ENCODE data around the gene IFRD2. TPM values are rescaled to one million over a fixed set of nuclear protein-coding genes. Genes with fewer than 3 reads are reported as not detected.
A peak's percentile ranks its signal among the peaks of the same experiment; 100 is the strongest.

Gene IFRD2
- total and polyA plus RNA-seq, 2 of the 13 experiments (the other 11 are each of a cell fraction or from before 2014, with no cell fraction given): 32.8 to 96.1 TPM

- TF ChIP-seq ZC3H13 (CRISPR knock-in tag; IDR thresholded peaks at IDR 0.05) (no peak), NCOA2 (CRISPR knock-in tag; IDR thresholded peaks at IDR 0.05) (no peak), ZNF430 (CRISPR knock-in tag; IDR thresholded peaks at IDR 0.05) (0 out of 2 replicates have a peak, but pooled peaks have one; percentile 30), ZNF691 (CRISPR knock-in tag; IDR thresholded peaks at IDR 0.05; ENCODE audit: borderline replicate concordance, low read depth) (no peak), GFI1 (CRISPR knock-in tag; IDR thresholded peaks at IDR 0.05; ENCODE audit: borderline replicate concordance) (no peak), ISX (CRISPR knock-in tag; conservative IDR thresholded peaks at IDR 0.05) (no peak), ZKSCAN5 (CRISPR knock-in tag; IDR thresholded peaks at IDR 0.05) (no peak), ATRX (CRISPR knock-in tag; IDR thresholded peaks at IDR 0.05; ENCODE audit: borderline replicate concordance) (no peak), RNF2 (conservative IDR thresholded peaks at IDR 0.05; ENCODE audit: low read depth) (no peak), CHCHD3 (CRISPR knock-in tag; IDR thresholded peaks at IDR 0.05) (no peak), ASH2L (IDR thresholded peaks at IDR 0.05; ENCODE audit: insufficient read length, low read depth, low read length) (no peak)
Observed at GRCh38 chr3:50299929-50300680, 7.9 kb upstream of the IFRD2 start (continued).

GRCh38 chr3:50299638-50299928, 7.4 kb upstream of the IFRD2 start:
- ChIA-PET POLR2A (interaction anchor here (0.5 to 7.9 kb wide), 23 partner anchors 8 to 104 kb away, joined by 3 to 222 read pairs (median 7); partner anchors contain the start of genes CYB561D2, GNAI2, HYAL2 and LSMEM2), CTCF (ENCODE audit: low intra/inter-chr PET ratio, low total read pairs) (interaction anchor here (1.5 kb wide), 1 partner anchor 22 kb away, joined by 3 read pairs; no protein-coding TSS in a partner anchor)
- intact Hi-C loops (cut with micrococcal nuclease; ENCODE audit: unreplicated experiment): loop anchor here (1.0 kb wide), 1 partner anchor 22 kb away; no protein-coding TSS in a partner anchor
- in situ Hi-C loops (cut with HindIII; ENCODE audit: extremely low pct_ligation_motif_present, low pct_unique_long_range_greater_than_20kb): no loop called here
- peak; percentile 90 for FAIRE-seq
- Histone ChIP-seq H3K36me3 (replicated peaks in 1 of 2; ENCODE audit: control insufficient read depth in 1 of 2, insufficient read depth in 2 of 2, low read length in 2 of 2) (peaks cover 1 to 3% of the 10 kb centered on the region in 2 experiments; a peak in 2 of 5 replicates), H3K9me3 (ENCODE audit: low read length) (no peaks in the 10 kb centered on the region), H3K9ac (ENCODE audit: insufficient read depth, low read depth, low read length) (peak overlapping the region; percentile 63), H3K4me3 (replicated peaks in 1 of 3; ENCODE audit: insufficient read depth in 1 of 3, low read depth in 2 of 3, low read length in 3 of 3) (peak overlapping the region; percentile 48 to 53 (median 50)), H3K27me3 (ENCODE audit: control insufficient read depth in 1 of 2, insufficient read depth in 2 of 2, low read length in 2 of 2) (no peaks in the 10 kb centered on the region; a peak in 1 of 5 replicates), H3K79me2 (ENCODE audit: insufficient read depth, low read length) (peaks cover 36% of the 10 kb centered on the region), H3K4me1 (ENCODE audit: insufficient read depth, low read length) (peaks cover 56% of the 10 kb centered on the region), H2AFZ (ENCODE audit: low read length) (no peak overlapping the region), H3K27ac (ENCODE audit: extremely low read length, insufficient read depth, low read length) (peak overlapping the region; percentile 87), H3K4me2 (ENCODE audit: low read depth, low read length) (peak overlapping the region; percentile 86), H4K20me1 (ENCODE audit: insufficient read depth, low read length) (peaks cover 11% of the 10 kb centered on the region)
- BruUV-seq (replicated peaks): no TSS peak
- peak; percentile 55 for ATAC-seq
- WGBS (ENCODE audit: low lambda C conversion rate): 0% methylated on average over 1 of the region's 12 CpGs
- DNase-seq (ENCODE audit: low spot score): peak; percentile 97
- TF ChIP-seq STAT5B (CRISPR knock-in tag; IDR thresholded peaks at IDR 0.05) (no peak), AHR (CRISPR knock-in tag; IDR thresholded peaks at IDR 0.05) (no peak), ELF1 (CRISPR knock-in tag; IDR thresholded peaks at IDR 0.05) (0 out of 2 replicates have a peak, but pooled peaks have one; percentile 2), SSRP1 (CRISPR knock-in tag; IDR thresholded peaks at IDR 0.05) (no peak), NFAT5 (CRISPR knock-in tag; IDR thresholded peaks at IDR 0.05) (0 out of 2 replicates have a peak, but pooled peaks have one; percentile 20), E2F1 (CRISPR knock-in tag; IDR thresholded peaks at IDR 0.05) (peak; percentile 77; the same call in 1 of the 2 replicates)

Measured in HepG2 (cell line).